ENCODE results near the gene FSD2. TPM values are rescaled to one million over a fixed set of nuclear protein-coding genes. Genes with fewer than 3 reads are reported as not detected.
"Not testable (repeated sequence)": the region's sequence is repeated elsewhere in the genome, so short reads cannot be mapped to it uniquely, and the experiment has no call there.

The FSD2 gene
- total and polyA plus RNA-seq, 9 donors = 0.01 to 0.05 TPM; not detected in 7

GRCh38 chr15:82710926-82711490 lies 94.9 kb downstream of the FSD2 start:
- intact Hi-C loops (cut with DNase I) = no loop called here
- no peak for DNase-seq
- Histone ChIP-seq H3K27ac (no peak overlapping the region), H3K4me3 (no peak overlapping the region), H3K36me3 (no peaks in the 10 kb centered on the region), H3K27me3 (no peaks in the 10 kb centered on the region), H3K9me3 (no peaks in the 10 kb centered on the region), H3K4me1 (ENCODE audit: insufficient read depth) (peaks cover 11% of the 10 kb centered on the region)
- TF ChIP-seq POLR2A (IDR thresholded peaks at IDR 0.05) (no peak), EP300 (IDR thresholded peaks at IDR 0.05) (no peak), CTCF (IDR thresholded peaks at IDR 0.05) (no peak)
- WGBS, 3 donors = 94 to 96% (median 94%) methylated on average over 26 of the region's 26 CpGs

- Histone ChIP-seq H3K4me3 (peak overlapping the region; percentile 44), H3K27ac (no peak overlapping the region), H3K9me3 (no peaks in the 10 kb centered on the region), H3K27me3 (no peaks in the 10 kb centered on the region), H3K36me3 (no peaks in the 10 kb centered on the region), H3K4me1 (ENCODE audit: insufficient read depth) (peaks cover 11% of the 10 kb centered on the region)
- intact Hi-C loops (cut with DNase I) = no loop called here
- DNase-seq = no peak
- 8 to 11% (median 11%) methylated on average over 13 to 14 of the region's 14 CpGs for WGBS, 3 donors
- no peak for TF ChIP-seq EP300 (IDR thresholded peaks at IDR 0.05)
- TF ChIP-seq POLR2A (IDR thresholded peaks at IDR 0.05) = no peak
- TF ChIP-seq CTCF (IDR thresholded peaks at IDR 0.05) = no peak
Measured at GRCh38 chr15:82710208-82710555, 95.7 kb downstream of the FSD2 start.

GRCh38 chr15:82709421-82710207 lies 96.3 kb downstream of the FSD2 start, which contains the start of gene AP3B2:
AP3B2 (minus strand) TSS chr15:82709875; CDS start chr15:82709706, 169 bp downstream.
- Histone ChIP-seq H3K36me3 (no peaks in the 10 kb centered on the region), H3K4me1 (ENCODE audit: insufficient read depth) (peaks cover 11% of the 10 kb centered on the region), H3K27ac (no peak within 1 kb of the TSS), H3K27me3 (no peaks in the 10 kb centered on the region), H3K9me3 (no peaks in the 10 kb centered on the region), H3K4me3 (peak within 1 kb of the TSS; percentile 44)
- WGBS, 3 donors = 1% methylated on average over 61 to 95 of the region's 95 CpGs
- TF ChIP-seq EP300 (IDR thresholded peaks at IDR 0.05) (no peak), CTCF (IDR thresholded peaks at IDR 0.05) (no peak), POLR2A (IDR thresholded peaks at IDR 0.05) (no peak)
- DNase-seq = peak; percentile 41 to 73 (median 58)
- intact Hi-C loops (cut with DNase I) = no loop called here

GRCh38 chr15:82709081-82709420 lies 96.8 kb downstream of the FSD2 start:
- Histone ChIP-seq H3K27ac (no peak overlapping the region), H3K9me3 (no peaks in the 10 kb centered on the region), H3K36me3 (no peaks in the 10 kb centered on the region), H3K4me1 (ENCODE audit: insufficient read depth) (peaks cover 11% of the 10 kb centered on the region), H3K27me3 (no peaks in the 10 kb centered on the region), H3K4me3 (peak overlapping the region; percentile 44)
- TF ChIP-seq POLR2A (IDR thresholded peaks at IDR 0.05) (no peak), EP300 (IDR thresholded peaks at IDR 0.05) (no peak), CTCF (IDR thresholded peaks at IDR 0.05) (no peak)
- intact Hi-C loops (cut with DNase I) = no loop called here
- whole genome bisulfite sequencing, 3 donors = 0 to 5% (median 3%) methylated on average over 10 to 15 of the region's 15 CpGs
- no peak for DNase-seq

- H3K9me3 ChIP-seq; H3K27ac ChIP-seq; H3K36me3 ChIP-seq; DNase-seq; H3K27me3 ChIP-seq; intact Hi-C loops (cut with DNase I); H3K4me3 ChIP-seq: not testable (repeated sequence)
- H3K4me1 ChIP-seq (ENCODE audit: insufficient read depth) = peaks cover 11% of the 10 kb centered on the region
- 85 to 86% (median 86%) methylated on average over 8 of the region's 8 CpGs for WGBS, 3 donors
Measured at GRCh38 chr15:82705856-82706255, 100.0 kb downstream of the FSD2 start.

Measured in ovary (tissue), 9 donors.